Ovary (tissue), 9 donors: ENCODE measurements around the gene IFNGR1. TPM values are rescaled to one million over a fixed set of nuclear protein-coding genes. Genes with fewer than 3 reads are reported as not detected.

ENCODE experiments used
- DNase-seq, 5 donors: peaks; one replicate each; pipeline ENCODE4 v3.0.0-alpha.2; 2019 to 2020
- H3K27ac ChIP-seq, 2 donors: fragments of 200-600 bp; one replicate each; pipeline versions ENCODE4 v1.5.1 to v1.8.0; 2019 to 2022
- H3K27me3 ChIP-seq: fragments of 200-600 bp; one replicate; pipeline ENCODE4 v1.8.0; 2022
- H3K36me3 ChIP-seq: fragments of 200-600 bp; sonication (generic); one replicate; pipeline ENCODE4 v1.5.1; 2019
- H3K4me1 ChIP-seq: one replicate; pipeline ENCODE4 v1.8.1; 2013; ENCODE audit warnings: mild to moderate bottlenecking, moderate library complexity; ENCODE audit not compliant: insufficient read depth
- H3K4me3 ChIP-seq: fragments of 200-600 bp; sonication (generic); one replicate; pipeline ENCODE4 v1.5.1; 2017
- H3K9me3 ChIP-seq, 2 donors: fragments of 200-600 bp in 1 of 2; sonication (generic) in 1 of 2; one replicate each; pipeline versions ENCODE4 v1.5.1 to v1.8.1; 2013 to 2019; ENCODE audit warnings: mild to moderate bottlenecking in 1 of 2, moderate library complexity in 1 of 2
- EP300 ChIP-seq: sonication (generic); formaldehyde crosslinking; IDR thresholded peaks from one replicate; pipeline ENCODE4 v1.6.1; 2017; ENCODE audit warnings: antibody characterized with exemption
- POLR2A ChIP-seq: fragments of 450-650 bp; IDR thresholded peaks from one replicate; pipeline ENCODE4 v1.6.1; 2017; ENCODE audit warnings: antibody characterized with exemption, mild to moderate bottlenecking, moderate library complexity
- WGBS, 3 donors: extraction: QIAGEN DNeasy Blood & Tissue Kit in 1 of 3; methylation state at CpG; one replicate each; pipeline versions ENCODE4 v1.1.5 to v1.1.7; 2013 to 2017; 5-methylcytosine and 5-hydroxymethylcytosine counted together
- intact Hi-C, 4 donors: fragments of 100-400 bp; cut with DNase I; formaldehyde crosslinking; loops; one replicate each; pipeline versions ENCODE4 v1.11.0 to v1.15.1; 2022 to 2023
- polyA plus RNA-seq, 2 donors: library from polyadenylated mRNA; stranded (reverse); fragments of 200-250 nt in 1 of 2; fragments of 350-450 nt in 1 of 2; fragmentation: Illumina TruSeq in 1 of 2; extraction: RNeasy Lipid Tissue Mini Kit (QIAGEN cat#74804) in 1 of 2; gene quantifications; one replicate each; pipeline ENCODE4 v1.2.3, GENCODE V29; 2013 to 2014
- total RNA-seq, 7 donors: library from RNA; depleted of rRNA in 2 of 7; stranded (reverse); fragments of >200 nt in 2 of 7; fragmentation: NEBNext Ultra II Directional in 3 of 7; extraction: Animal tissue kit (Norgen Biotek cat#: 25700) in 3 of 7; gene quantifications; one replicate each; pipeline versions ENCODE4 v1.1.0 to v1.2.4, GENCODE V29; 2016 to 2023
- TF ChIP-seq, protein P1 (sequence below), 3 donors: fragments of 450-650 bp in 2 of 3; fragments of 200-600 bp in 1 of 3; IDR thresholded peaks; one replicate each; pipeline versions ENCODE4 v1.5.1 to v1.8.0; 2016 to 2022; ENCODE audit warnings: antibody characterized with exemption in 3 of 3, mild to moderate bottlenecking in 1 of 3
- donor health status: DM: no; HTN: no; CAD: no; lungs with moderate emphysema.
- donor health status: DM: no; HTN: no; CAD: no.
- donor health status: Bipolar disorder and iron deficiency.
- donor health status: DM: yes; HTN: yes; CAD: no.
- donor health status: DM: no; HTN: no; CAD: no.
- donor health status: DM: yes; HTN: yes; CAD: no.

IFNGR1 gene
- total and polyA plus RNA-seq, 9 donors: 37.1 to 95.2 (median 55.5) TPM

DNA sequence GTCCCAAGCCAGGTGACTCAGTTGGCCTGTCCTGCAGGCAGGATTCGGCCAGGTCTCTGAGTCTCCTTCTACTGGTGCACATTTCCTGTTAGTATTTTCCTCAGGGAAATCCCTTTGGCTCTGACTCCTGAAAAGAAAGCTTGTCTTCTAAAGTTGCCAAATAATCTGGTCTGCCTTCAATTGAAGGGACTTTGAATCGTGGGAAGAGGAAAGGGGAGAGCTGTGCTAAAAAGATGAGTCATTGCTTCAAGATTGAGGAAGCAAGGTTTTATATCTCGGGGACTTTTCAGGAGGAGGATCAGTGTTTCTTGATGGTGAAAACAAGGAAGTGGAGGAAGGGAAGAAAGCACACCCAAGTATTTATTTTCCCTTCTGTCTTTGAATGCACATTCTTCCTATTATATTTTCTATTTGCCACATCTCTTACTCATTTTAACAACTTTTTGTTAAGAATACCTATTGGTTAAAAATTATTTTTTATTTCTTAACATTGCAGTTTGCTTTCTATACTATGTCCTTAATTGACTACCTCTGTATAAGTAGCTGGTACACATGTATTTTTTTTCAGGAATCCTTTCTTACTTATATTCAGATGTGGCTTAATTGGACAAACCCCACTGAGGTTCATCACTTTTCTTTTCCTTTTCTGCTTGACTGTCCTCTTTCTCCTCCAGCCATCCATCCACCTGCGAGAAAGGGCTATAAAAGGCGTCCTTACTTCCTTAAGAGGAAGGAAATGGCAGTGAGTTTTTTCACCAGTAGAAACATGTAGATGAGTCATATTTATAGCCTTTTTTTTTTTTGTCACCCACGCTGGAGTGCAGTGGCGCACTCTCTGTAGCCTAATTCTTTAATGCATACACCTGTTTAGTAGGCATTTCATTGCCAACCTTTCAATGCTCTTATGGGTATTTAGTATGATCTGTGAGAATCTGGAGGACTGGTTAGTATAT lies 15.0 kb upstream of the IFNGR1 start:
- intact Hi-C loops: no loop called here
- Histone ChIP-seq H3K4me1 (no peaks in the 10 kb centered on the region), H3K36me3 (no peaks in the 10 kb centered on the region), H3K9me3 (no peaks in the 10 kb centered on the region), H3K27me3 (no peaks in the 10 kb centered on the region), H3K27ac (no peak overlapping the region), H3K4me3 (no peak overlapping the region)
- no peak for TF ChIP-seq POLR2A
- TF ChIP-seq, protein P1, sequence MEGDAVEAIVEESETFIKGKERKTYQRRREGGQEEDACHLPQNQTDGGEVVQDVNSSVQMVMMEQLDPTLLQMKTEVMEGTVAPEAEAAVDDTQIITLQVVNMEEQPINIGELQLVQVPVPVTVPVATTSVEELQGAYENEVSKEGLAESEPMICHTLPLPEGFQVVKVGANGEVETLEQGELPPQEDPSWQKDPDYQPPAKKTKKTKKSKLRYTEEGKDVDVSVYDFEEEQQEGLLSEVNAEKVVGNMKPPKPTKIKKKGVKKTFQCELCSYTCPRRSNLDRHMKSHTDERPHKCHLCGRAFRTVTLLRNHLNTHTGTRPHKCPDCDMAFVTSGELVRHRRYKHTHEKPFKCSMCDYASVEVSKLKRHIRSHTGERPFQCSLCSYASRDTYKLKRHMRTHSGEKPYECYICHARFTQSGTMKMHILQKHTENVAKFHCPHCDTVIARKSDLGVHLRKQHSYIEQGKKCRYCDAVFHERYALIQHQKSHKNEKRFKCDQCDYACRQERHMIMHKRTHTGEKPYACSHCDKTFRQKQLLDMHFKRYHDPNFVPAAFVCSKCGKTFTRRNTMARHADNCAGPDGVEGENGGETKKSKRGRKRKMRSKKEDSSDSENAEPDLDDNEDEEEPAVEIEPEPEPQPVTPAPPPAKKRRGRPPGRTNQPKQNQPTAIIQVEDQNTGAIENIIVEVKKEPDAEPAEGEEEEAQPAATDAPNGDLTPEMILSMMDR (IDR thresholded peaks at IDR 0.05): no peak
- TF ChIP-seq EP300: no peak
- DNase-seq: no peak
- 47 to 49% (median 49%) methylated on average over 7 of the region's 7 CpGs for WGBS, 3 donors

DNA sequence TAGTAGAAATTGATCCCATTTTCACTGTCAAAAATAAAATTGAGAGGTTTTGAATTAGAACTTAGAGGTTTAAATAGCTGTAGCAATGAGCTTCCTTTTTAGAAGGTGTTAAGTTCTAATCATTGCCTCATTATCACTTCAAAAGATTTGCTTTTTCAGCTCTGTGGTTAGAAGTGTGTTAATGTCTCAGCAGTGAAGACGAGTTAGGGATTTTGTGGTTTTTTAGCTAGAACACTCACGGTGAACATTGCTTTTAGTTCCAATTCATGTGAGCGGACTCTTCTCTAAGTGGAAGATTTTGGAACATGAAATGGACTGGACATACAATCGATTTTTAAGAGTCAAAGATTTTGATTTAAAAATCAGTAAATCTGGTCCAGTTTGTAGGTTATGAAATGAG lies 12.7 kb upstream of the IFNGR1 start:
- intact Hi-C loops: no loop called here
- no peak overlapping the region for H3K4me3 ChIP-seq
- whole genome bisulfite sequencing, 3 donors: 69 to 74% (median 73%) methylated on average over 4 of the region's 4 CpGs
- DNase-seq: no peak
- H3K36me3 ChIP-seq: no peaks in the 10 kb centered on the region
- TF ChIP-seq, protein P1 (IDR thresholded peaks at IDR 0.05): no peak
- TF ChIP-seq POLR2A: no peak
- no peak for TF ChIP-seq EP300
- H3K27me3 ChIP-seq: no peaks in the 10 kb centered on the region
- no peaks in the 10 kb centered on the region for H3K4me1 ChIP-seq
- H3K27ac ChIP-seq: no peak overlapping the region
- no peaks in the 10 kb centered on the region for H3K9me3 ChIP-seq

DNA sequence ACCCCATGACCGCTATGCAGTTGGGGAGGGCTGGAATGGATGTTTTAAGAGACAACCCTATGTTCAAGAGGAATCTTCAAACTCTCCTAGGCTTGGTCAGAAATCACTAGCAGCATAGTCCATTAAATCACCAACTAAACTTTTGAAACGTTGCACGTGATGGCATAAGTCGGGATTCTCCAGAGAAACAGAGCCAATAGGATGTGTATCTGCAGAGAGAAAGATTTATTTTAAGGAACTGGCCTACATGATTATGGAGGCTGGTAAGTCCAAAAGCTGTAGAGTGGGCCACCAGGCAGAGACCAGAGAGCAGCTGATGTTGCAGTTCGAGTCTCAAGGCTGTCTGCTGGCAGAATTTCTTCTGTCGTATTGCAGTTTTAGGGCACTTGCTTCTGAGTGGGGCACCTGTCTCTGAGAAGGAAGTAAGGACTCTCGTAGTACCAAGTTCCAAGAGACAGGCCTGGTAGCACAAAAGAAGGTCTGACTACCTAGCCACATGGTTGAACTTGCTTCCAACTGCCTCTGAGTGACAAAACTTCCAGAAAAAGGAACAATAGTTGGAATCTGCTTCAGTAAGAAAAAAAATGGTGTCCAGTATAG lies 11.9 kb upstream of the IFNGR1 start:
- intact Hi-C loops: no loop called here
- 80 to 89% (median 85%) methylated on average over 7 of the region's 7 CpGs for WGBS, 3 donors
- no peak for DNase-seq

DNA sequence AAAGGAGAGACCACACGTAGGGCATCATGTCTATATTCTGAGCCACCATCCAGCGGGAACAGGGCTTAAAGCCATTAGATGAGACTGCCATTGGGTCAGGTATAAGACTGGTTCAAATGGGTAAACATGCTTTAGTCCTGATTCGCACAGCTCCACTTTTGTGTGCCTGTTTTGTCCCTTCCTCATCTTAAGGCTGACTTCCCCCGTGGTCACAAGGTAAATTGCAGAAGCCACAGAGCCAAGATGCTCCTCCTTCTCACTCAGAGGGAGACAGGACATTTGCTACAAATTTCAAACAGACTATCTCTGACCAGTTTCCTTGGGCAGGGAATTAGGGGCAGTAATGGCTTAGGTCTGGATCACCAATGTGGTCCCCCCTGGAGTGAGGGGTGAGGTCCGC lies 11.4 kb upstream of the IFNGR1 start:
- DNase-seq: no peak
- H3K27me3 ChIP-seq: no peaks in the 10 kb centered on the region
- H3K9me3 ChIP-seq: no peaks in the 10 kb centered on the region
- intact Hi-C loops: no loop called here
- TF ChIP-seq, protein P1 (IDR thresholded peaks at IDR 0.05): no peak
- TF ChIP-seq POLR2A (no peak), EP300 (no peak)
- H3K4me3 ChIP-seq: no peak overlapping the region
- H3K36me3 ChIP-seq: no peaks in the 10 kb centered on the region
- H3K4me1 ChIP-seq: no peaks in the 10 kb centered on the region
- H3K27ac ChIP-seq: no peak overlapping the region
- 89 to 92% (median 90%) methylated on average over 5 of the region's 5 CpGs for WGBS, 3 donors

More for the DNA sequence above, 11.9 kb upstream of the IFNGR1 start:
- Histone ChIP-seq H3K27ac (no peak overlapping the region), H3K36me3 (no peaks in the 10 kb centered on the region), H3K9me3 (no peaks in the 10 kb centered on the region), H3K4me1 (no peaks in the 10 kb centered on the region), H3K27me3 (no peaks in the 10 kb centered on the region), H3K4me3 (no peak overlapping the region)
- TF ChIP-seq POLR2A: no peak
- no peak for TF ChIP-seq EP300
- TF ChIP-seq, protein P1 (IDR thresholded peaks at IDR 0.05): no peak
